NCI-H345 (cell line): ENCODE measurements around the gene ROPN1L.
"Not testable (repeated sequence)": the region's sequence is repeated elsewhere in the genome, so short reads cannot be mapped to it uniquely, and the experiment has no call there.

Experiments
- DNase-seq: peaks from one replicate; lab custom pipeline; 2025; lab: John Stamatoyannopoulos, UW

The ROPN1L gene

DNA sequence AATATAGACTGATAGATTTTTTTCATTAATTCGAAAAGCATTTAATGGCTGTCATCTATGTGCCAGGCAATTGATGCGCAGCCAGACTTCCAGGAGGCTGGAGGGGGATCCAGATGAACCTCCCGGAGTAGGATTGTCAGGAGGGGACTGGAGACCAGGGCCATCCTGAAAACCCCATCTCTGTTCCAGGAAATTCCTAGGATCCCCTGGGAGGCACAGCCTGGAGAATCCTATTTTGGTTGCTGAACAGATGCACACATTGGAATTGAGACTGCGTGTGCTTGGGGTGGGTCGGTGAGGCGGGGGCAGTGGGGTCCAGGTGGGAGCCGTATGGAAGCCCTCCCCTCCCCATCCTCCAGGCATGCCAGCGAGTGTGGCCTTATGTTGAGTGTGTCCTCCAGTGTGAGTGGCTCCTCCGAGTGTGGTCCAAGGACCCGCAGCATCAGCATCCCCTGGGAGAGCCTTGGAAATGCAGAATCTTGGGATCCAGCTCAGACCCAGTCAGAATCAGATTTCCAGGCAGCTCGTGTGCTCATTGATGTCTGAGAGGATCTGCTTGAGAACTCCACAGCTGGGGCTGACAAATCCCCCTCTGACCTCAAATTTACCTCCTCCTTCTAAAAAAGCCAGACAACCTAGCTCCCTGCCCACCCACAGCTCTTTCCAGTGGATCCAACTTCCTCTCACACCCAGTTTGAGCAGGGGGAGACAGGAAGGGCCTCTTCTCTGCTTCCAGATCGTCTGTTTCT lies 38.7 kb downstream of the ROPN1L start:
- DNase-seq, result no peak

DNA sequence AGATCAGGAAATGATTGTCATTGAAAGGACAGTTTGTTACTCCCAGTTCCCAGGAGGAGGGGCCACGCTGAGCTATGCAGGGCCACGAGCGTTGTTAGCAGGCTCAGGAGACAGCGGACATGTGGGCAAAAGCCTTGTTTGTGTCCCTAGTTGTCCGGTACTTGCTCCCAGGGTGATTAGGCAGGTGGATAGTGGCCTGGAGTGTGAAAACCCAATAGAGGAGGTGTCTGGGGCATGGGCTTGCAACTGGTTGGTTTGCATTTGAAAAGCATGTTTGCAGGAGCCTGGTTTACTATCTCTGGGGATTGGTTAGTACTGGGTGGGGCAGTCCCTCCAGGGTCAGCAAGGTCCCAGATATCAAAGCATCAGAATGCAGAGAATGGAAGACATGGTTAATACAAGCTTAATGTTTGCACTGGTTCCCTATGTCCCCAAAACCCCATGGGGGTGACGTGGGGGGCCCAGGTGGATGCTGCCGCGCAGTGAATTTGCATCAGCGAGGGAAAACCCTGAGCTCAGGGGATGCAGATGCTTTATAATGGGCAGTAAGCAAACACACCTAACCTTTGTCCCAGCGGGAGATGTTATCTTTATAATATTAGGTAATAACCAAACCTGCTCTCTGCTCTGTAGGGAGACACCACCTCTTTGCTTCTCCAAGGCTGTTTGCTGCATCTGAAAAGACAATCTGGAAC lies 39.7 kb downstream of the ROPN1L start:
- no peak for DNase-seq

DNA sequence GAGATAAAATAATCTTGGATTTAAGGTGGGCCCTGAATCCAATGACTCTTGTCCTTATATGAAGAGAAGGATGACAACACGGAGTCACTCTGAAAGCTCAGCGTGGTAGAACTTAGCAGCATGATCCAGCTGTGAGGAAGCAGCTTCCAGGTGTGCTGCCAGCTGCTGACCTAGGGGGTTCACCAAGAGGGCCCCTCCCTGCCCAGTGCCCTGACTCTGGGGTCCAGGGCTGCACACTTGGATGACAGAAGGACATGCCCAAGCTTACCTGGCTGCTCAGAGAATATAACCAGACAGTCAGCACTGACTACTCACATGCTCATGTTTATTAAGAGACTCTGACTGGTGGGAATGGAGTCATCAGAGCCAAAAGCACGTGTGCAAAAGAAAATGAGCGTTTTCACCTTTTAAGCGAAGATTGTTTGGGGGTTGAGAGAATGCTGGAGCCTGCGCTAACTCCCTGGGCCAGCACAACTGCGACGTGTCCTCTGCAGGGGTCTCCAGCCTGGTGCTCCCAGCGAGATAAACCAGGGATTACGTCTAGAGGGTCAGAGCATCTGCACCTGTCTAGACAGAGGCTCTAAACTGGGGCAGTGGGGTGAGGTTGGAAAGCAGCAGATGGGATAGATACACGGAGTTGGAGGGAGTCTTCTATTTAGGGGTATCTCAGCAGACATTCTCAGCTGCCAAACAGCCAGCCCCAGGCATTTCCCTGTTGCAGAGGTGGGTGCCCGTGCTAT lies 41.3 kb downstream of the ROPN1L start:
- no peak for DNase-seq

DNA sequence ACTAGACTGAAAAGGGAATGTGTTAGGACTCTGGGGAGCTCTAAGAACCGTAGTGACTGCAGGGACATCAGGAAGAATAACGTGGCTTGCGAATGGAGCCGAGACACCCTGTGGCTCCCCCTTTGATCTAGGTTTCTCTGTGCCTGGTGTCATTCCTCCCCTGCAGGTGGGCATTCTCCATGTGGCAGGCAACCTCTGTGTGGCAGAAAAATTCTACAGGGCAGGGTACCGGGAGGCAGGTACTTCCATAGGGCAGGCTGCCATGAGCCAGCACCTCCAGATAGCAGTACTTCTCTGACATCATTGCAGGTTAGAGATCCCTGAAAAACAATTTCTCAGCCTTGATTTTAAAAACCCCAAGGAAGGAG lies 43.1 kb downstream of the ROPN1L start:
- no peak for DNase-seq

DNA sequence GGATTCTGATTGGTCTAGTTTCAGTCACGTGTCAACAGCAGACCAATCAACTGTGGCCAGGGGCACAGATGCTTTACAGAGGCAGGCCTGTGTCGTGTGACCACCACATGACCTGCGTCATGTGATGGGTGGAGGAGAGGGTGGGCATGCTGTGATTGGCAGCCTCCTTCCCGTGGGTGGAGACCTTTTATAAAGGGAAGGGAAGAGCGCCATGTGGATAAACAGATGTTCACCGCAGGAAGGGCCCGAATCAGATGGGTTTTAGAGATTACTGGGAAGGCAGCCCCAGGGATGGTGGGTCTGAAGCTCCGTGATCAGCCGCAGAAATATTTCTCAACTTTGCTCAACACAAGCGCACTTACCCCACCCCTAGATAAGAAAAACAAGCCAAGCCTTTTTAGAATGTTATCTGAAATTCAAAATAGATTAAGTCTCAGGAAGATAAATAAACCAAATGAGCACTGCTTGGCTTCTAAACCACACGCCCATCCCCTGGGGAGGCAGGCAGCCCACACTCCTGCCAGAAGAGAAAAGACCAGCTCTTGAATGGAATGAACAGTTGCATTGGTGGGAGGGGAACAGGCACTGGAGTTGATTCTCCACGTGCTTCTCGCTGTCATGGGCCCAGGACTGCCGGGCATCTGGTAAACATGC lies 43.6 kb downstream of the ROPN1L start:
- no peak for DNase-seq

DNA sequence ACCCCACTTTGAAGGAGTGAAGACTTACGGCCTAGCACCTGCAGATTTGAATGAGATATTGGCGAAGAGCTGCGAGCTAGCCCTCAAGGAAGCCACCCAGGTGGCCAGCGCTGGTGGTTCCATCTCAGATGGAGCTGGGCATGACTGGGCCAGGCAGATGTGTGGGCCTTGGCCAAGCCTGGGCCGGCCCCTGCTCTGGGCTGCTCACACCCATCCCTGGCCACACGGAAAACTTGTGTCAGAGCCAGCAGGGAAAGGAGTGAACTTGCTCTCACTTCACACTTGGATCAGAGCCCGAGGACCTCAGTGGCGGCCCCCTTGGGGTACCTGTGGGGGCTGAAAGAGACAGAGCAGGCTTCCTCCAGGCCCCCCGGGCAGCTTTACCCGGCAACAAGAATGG lies 44.2 kb downstream of the ROPN1L start:
- no peak for DNase-seq

DNA sequence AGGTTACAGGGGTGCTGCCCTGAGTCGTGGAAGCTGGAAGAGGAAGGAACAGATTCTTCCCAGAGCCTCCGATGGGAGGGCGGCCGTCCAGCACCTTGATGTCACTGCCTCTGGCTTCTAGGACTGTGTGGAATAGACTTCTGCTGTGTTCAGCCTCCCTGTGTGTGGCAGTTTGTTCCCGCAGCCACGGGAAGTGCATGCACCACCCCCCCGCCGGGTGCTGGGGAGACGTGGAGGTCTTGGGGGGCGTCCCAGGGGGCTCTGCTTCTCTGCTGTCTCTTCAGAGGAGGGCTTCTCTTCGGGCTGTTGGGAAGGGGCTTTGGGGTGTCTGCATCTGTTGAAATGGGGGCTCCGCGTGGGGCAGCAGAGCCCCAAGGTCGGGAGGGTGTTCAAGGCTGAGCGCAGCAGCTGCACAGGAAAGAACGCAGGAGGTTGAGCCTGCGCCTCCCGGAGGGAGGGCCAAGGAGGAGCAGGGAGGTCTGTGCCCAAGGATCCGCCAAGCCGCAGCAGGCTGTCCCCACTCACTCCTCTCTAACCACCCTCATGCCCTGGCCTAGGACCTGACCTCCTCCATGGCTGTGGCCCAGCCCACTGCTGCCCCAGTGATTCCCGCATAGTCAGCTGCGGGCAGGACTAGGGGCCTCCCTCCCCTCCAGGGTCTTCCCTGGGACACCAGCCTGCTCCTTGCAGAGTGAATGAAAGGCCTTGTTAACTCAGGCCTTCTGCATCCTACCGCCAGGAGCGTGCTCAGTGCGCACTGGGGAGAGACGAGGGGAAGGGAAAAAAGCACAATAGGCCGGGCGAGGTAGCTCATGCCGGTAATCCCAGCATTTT lies 45.0 kb downstream of the ROPN1L start:
- no peak for DNase-seq

DNA sequence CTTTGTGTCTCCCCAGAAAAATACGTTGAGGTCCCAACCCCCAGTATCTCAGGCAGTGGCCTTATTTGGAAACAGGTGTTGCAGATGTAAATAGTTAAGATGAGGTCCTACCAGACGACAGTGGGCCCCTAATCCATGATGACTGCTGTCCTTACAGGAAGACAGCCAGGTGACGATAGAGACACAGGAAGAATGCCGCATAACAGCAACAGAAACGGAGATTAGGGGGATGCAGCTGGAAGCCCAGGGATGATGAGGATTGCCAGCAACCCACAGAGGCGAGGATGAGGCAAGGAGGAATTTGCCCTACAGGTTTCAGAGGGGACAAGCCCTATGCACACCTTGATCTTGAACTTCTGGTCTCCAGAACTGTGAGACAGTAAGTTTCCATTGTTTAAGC lies 46.5 kb downstream of the ROPN1L start:
- DNase-seq, result no peak

DNA sequence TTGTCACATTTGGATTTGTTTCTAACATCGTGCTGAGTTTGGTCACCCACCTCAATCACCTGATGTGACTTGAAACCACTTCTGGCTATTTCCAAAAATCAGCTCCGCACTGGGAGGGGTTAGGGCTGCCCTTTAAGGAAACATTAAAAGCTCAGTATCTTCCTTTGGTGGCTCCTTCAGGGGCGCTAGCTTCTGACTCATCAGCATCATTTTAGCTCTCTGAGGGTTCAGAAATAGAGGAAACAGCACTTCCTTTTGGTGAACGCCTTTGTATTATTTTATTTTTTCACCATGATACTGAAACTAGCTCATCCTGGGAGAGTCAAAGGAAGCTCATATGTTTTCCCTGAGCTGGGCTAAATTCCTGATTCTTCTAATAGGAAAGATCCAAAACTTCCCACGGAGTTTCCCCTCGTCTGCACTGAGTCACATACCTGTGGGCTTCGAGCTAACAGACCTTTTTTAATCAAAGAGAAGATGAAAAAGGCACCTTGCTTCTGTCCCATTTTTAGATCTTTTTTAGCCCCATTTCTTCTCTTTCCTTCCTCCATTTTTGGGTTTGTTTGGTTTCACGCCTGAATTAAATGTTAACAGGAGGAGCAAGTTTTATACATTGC lies 48.2 kb downstream of the ROPN1L start:
- no peak for DNase-seq

DNA sequence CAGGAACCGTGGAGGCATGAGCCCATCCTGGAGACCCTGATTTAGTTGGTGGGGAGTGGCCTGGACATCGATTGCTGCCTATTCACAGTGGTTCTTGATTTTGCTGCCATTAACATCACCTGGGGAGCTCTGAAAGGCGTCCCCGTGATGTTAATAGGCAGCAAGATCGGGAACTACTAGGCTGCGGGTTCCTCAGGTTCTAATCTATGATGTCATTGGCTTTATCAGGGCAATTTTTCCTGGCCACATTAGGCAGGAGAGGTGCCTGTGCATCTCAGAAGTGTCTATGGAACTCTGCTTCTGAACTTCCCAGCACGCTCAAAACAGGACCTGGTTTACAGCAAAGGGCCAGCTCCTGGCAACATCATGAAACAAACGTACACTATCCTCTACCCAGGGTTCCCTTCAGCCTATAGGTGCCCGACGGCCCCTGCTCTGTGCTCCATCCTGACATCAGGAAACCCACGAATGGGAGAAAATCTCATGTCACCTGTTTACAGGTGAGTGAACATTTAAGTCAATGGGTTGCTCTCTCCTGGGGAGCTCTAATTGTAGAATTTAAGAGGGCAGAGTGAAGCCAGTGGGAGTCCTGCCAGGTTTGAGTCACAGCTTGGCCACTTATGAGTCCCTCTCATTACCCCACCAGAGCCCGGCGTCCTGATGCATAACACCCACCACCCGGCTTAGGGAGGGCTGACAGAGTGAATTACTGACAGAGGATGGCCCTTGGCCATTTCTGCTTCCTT lies 49.4 kb downstream of the ROPN1L start:
- no peak for DNase-seq

DNA sequence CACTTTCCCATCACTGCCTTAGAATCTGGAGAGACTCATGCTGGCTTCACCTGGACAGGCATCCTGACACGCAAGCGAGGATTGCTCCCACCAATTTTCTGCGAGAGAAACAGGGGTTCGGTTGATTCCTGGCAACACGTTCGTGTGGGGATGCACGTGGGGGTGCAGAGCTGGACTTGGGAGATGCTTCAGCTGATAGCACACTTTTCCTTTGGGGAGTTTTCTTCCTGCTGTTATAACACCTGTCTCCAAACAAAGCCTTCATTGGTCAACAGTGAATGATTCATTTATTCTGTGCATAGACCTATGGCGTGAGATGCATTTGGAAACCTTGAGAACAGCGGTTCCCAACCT lies 50.0 kb downstream of the ROPN1L start:
- DNase-seq, result no peak

DNA sequence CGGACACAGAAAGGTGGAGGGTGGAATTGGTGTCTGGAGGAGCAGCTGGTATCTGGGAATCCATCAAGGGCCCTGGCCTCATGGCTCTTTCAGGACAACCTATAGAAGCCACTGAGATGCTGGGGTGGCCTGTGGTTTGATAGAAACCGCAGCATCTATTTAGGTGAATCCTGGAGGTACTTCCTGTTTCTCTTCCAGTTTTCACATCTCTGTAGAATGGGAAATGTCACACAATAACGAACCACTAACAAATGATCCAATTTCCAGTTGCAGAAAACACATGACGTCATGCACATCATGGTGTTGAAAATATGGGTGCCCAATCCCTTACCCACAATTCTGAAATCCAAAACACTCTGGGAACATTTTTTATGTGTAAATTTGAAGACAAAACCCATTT lies 52.2 kb downstream of the ROPN1L start:
- no peak for DNase-seq

DNA sequence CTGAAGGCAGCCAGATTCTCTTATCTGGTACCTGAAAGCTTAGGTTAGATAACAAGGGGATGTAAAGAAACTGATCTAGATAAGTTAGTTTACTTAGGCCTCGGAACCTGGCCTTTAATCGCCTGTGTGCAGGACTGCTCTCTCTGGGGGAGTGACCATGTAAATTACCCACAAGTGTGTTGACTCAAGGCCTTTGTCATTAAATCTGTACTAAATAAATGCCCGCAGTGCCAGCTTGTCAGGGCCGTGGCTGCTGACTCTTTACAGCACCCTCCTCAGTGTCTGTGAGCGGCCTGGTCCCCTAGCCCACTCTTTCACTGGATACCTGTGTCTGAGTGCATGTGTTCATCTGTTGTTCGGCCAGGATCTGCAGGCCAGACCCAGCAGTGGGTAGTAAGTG lies 52.8 kb downstream of the ROPN1L start:
- not testable (repeated sequence) for DNase-seq

DNA sequence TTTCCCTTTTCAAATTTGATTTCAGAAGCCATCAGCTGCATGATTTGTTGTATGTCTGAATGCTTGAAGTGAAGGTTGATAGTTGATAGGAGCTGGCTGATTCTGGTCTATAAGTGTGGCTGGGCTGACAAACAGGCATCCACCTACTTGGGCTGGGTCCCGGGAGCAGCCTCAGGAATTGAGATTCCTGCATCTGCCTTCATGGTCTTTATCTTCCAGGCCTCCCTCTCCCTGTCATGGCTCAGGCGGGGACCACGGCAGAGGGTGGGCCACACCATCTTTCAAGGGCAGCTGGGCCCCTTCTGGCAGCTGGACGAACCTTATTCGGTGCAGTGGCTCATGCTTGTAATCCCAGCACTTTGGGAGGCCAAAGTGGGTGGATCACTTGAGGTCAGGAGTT lies 55.9 kb downstream of the ROPN1L start:
- no peak for DNase-seq

DNA sequence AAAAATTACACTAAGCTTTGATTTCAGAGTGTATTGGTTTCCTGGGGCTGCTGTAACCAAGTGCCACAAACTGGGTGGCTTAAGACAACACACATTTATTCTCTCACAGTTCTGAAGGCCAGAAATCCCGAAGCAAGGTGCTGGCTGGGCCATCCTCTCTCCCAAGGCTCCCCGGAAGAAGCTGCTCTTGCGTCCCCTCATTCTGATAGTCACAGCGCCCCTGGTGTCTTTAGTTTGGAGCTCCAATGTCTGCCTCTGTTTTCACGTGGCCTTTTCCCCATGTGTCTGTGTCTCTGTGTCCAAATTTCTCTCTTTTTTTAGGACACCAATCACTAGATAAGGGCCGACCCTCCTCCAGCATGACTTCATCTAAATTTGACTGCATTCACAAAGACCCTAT lies 56.7 kb downstream of the ROPN1L start:
- DNase-seq, result no peak

DNA sequence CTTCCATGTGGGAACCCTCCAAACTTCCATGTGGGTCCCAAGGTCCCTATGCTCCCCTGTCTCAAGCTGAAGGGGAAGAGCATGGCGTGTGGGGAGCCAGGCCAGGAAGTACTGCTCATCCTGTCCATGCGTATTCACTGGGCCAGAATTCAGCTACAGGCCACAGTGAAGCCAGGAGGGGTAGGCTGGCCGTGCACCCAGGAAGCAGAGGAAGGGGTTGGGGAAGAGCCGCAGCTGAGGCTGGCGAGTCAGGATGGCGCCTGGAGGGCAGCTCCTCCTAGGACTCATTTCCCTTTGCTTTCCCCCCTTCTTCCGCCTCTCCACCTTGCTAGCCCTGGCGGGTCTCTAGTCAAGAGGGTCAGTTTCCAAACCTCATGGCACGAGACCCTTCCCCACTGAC lies 57.4 kb downstream of the ROPN1L start:
- DNase-seq, result no peak

DNA sequence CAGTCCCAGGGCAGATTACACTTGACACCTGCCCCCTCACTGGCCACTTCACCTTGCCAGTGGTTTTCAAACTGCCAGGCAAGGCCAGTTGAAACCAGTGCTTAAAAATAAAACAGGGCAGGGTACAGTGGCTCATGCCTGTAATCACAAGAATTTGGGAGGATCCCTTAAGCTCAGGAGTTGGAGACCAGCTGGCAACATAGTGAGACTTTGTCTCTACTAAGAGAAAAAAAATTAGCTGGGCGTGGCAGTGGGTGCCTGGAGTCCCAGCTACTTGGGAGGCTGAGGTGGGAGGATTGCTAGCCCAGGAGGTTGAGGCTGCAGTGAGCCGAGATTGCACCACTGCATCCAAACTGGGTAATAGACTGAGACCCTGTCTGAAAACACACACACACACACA lies 58.1 kb downstream of the ROPN1L start:
- DNase-seq, result no peak

DNA sequence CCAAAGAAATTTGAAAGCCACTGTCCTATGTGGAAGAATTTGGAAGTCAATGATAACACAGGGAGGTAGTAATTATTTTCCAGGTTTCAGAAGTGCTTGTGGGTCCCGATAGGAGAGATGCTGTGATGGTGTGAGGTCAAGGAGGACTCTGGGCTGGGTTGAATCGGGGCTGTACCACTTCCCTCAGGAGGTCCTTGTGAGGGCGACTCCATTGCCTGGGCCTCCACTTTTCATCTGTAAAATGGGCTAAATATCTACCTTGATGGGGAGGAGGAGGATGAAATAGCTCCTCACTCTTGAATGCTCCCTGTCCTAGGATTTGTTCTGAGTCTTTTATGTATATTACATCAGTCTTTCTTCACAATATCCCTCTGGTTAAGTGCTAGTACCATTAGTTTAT lies 59.0 kb downstream of the ROPN1L start:
- DNase-seq, result no peak

DNA sequence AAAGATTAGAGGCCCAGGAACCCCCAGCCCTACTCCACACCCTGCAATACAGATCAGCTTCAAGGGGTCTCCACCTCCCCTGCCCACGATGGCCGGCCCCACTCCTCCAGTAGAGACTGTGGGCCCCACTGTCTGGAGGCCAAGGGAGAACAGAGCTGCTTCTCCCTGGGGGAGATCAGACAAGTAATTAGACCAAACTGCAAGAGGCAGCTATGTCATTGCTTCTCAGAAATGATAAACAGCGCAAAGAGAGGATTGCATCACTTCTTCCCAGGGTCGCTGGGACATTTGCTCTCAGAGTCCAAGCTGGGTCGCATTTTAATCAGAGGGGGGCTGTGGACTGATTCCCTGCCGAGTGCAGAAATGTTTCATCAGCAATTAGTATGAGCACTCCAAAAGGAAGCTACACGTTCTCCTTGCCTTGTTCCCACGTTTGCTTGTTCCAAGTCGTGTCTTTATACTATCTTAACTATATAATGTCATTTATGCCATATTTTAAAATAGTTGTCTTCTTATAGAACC lies 59.9 kb downstream of the ROPN1L start:
- DNase-seq, result no peak

DNA sequence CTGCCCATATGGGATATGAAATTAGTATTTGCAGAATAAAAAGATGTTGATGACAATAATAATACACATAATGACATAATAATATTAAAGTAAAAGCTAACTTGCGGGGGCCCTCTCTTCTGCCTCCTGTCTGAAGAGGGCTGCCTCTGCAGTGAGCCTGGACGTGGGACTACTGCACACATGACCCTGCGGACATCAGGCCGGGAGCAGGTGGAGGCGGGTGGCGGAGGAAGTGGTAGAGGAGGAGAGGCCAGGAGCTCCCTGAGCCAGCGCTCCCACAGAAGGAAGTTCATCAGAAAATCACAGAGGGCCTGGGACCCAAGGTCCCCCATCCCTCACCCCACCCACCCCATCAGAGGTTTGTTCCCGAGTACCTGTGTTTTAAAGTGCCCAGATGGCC lies 60.5 kb downstream of the ROPN1L start:
- DNase-seq, result no peak

DNA sequence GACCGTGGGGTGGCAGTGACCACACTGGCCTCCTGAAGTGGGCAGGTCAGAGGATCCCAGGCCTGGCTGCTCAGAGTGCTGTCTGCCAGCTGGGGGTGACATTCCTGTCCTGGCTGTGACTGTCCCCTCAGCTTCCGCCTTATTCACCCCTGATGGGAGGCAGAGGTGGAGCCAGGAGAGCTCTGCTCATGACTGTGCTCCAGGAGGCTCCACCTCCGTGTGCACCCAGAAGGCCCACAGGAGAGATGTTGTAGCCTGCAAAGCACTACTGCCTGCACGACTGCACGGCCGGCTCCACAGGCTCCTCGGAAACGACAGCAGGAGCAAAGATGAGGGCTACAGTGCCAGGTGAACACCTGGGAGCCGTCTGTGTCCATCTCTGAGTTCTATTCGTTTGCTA lies 60.9 kb downstream of the ROPN1L start:
- DNase-seq, result no peak
